ENCODE data around the gene EDDM3A. TPM values are rescaled to one million over a fixed set of nuclear protein-coding genes. Genes with fewer than 3 reads are reported as not detected.

The EDDM3A gene
- polyA plus RNA-seq, 1 donor (not counting 4 experiments of a cell fraction or from before 2014, with no cell fraction given) = not detected

DNA sequence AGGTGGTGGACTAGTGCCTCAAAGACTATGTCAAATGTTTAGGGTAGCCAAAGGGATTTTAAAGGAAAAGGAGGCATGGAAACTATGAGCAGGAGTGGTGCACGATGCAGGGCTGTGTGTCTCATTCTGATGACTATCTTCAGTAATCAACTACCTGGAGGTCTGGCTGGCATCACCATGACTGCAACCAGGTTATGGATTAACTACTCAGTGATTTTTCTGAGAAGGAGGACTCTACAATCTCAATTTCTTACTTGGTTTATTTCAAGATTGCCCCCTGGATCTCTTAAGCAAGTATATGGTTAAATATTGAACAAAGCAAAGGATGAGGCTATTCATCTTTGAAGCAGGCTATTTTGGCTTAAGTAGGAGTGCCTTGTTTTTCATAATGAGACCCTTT, 19.2 kb upstream of the EDDM3A start:
- Histone ChIP-seq H2AFZ (ENCODE audit: control insufficient read depth, low read length) (no peak overlapping the region), H4K20me1 (ENCODE audit: control insufficient read depth, extremely low read depth, insufficient read depth, low read length) (no peaks in the 10 kb centered on the region), H3K79me2 (ENCODE audit: control insufficient read depth, insufficient read depth, low read length) (no peaks in the 10 kb centered on the region), H3K4me3 (ENCODE audit: control insufficient read depth in 2 of 3, extremely low read depth in 1 of 3, insufficient read depth in 2 of 3, low read depth in 1 of 3, low read length in 3 of 3) (no peak overlapping the region), H3K4me2 (ENCODE audit: control insufficient read depth, extremely low read depth, insufficient read depth, low read depth, low read length) (no peak overlapping the region), H3K9me3 (ENCODE audit: control insufficient read depth, low read depth, low read length) (no peaks in the 10 kb centered on the region), H3K27ac (ENCODE audit: control insufficient read depth, insufficient read depth, low read length) (no peak overlapping the region), H3K27me3 (ENCODE audit: control insufficient read depth, extremely low read depth, insufficient read depth, low read length) (peaks cover 3% of the 10 kb centered on the region), H3K36me3 (ENCODE audit: control insufficient read depth in 2 of 2, extremely low read depth in 1 of 2, insufficient read depth in 2 of 2, low read length in 2 of 2) (no peaks in the 10 kb centered on the region), H3K4me1 (ENCODE audit: control insufficient read depth, extremely low read depth, insufficient read depth, low read length) (no peaks in the 10 kb centered on the region), H3K9ac (ENCODE audit: control insufficient read depth, extremely low read depth, insufficient read depth, low read length) (no peak overlapping the region), H3K9me1 (ENCODE audit: control insufficient read depth, extremely low read depth, insufficient read depth, low read length) (no peaks in the 10 kb centered on the region)
- TF ChIP-seq EZH2 (IDR thresholded peaks at IDR 0.05; ENCODE audit: low read length) (no peak), CTCF (optimal IDR thresholded peaks at IDR 0.05 in 1 of 3, IDR thresholded peaks at IDR 0.05 in 1 of 3, conservative IDR thresholded peaks at IDR 0.05 in 1 of 3; ENCODE audit: extremely low read depth in 1 of 3, insufficient read depth in 2 of 3, low read length in 3 of 3) (no peak)
- DNase-seq (ENCODE audit: low read depth, low spot score) (no peak), FAIRE-seq (no peak)
- dilution Hi-C loops (cut with MboI; ENCODE audit: extremely low pct_ligation_motif_present, low sequenced_read_pairs) = no loop called here

- no peak for TF ChIP-seq EZH2 (IDR thresholded peaks at IDR 0.05; ENCODE audit: low read length)
- TF ChIP-seq CTCF (optimal IDR thresholded peaks at IDR 0.05 in 1 of 3, IDR thresholded peaks at IDR 0.05 in 1 of 3, conservative IDR thresholded peaks at IDR 0.05 in 1 of 3; ENCODE audit: extremely low read depth in 1 of 3, insufficient read depth in 2 of 3, low read length in 3 of 3) = no peak
- FAIRE-seq (no peak), DNase-seq (ENCODE audit: low read depth, low spot score) (no peak)
- no peaks in the 10 kb centered on the region for H3K36me3 ChIP-seq (ENCODE audit: control insufficient read depth in 2 of 2, extremely low read depth in 1 of 2, insufficient read depth in 2 of 2, low read length in 2 of 2)
- no peaks in the 10 kb centered on the region for H3K9me3 ChIP-seq (ENCODE audit: control insufficient read depth, low read depth, low read length)
- H3K4me1 ChIP-seq (ENCODE audit: control insufficient read depth, extremely low read depth, insufficient read depth, low read length) = no peaks in the 10 kb centered on the region
- dilution Hi-C loops (cut with MboI; ENCODE audit: extremely low pct_ligation_motif_present, low sequenced_read_pairs) = no loop called here
- no peak overlapping the region for H2AFZ ChIP-seq (ENCODE audit: control insufficient read depth, low read length)
- H3K4me2 ChIP-seq (ENCODE audit: control insufficient read depth, extremely low read depth, insufficient read depth, low read depth, low read length) = no peak overlapping the region
- H3K27me3 ChIP-seq (ENCODE audit: control insufficient read depth, extremely low read depth, insufficient read depth, low read length) = no peaks in the 10 kb centered on the region
- H3K9me1 ChIP-seq (ENCODE audit: control insufficient read depth, extremely low read depth, insufficient read depth, low read length) = no peaks in the 10 kb centered on the region
- no peaks in the 10 kb centered on the region for H3K79me2 ChIP-seq (ENCODE audit: control insufficient read depth, insufficient read depth, low read length)
- H4K20me1 ChIP-seq (ENCODE audit: control insufficient read depth, extremely low read depth, insufficient read depth, low read length) = no peaks in the 10 kb centered on the region
- no peak overlapping the region for H3K9ac ChIP-seq (ENCODE audit: control insufficient read depth, extremely low read depth, insufficient read depth, low read length)
- no peak overlapping the region for H3K27ac ChIP-seq (ENCODE audit: control insufficient read depth, insufficient read depth, low read length)
- H3K4me3 ChIP-seq (ENCODE audit: control insufficient read depth in 2 of 3, extremely low read depth in 1 of 3, insufficient read depth in 2 of 3, low read depth in 1 of 3, low read length in 3 of 3) = no peak overlapping the region
Observed at GRCh38 chr14:20730891-20731290, 14.8 kb upstream of the EDDM3A start.

Data from keratinocyte (primary cell).